ENCODE measurements around the gene SF3B2. TPM values are rescaled to one million over a fixed set of nuclear protein-coding genes. Genes with fewer than 3 reads are reported as not detected.

The SF3B2 gene
- total and polyA plus RNA-seq, 2 donors (not counting 1 experiment from before 2014, with no cell fraction given): 87.7 to 108 TPM

DNA sequence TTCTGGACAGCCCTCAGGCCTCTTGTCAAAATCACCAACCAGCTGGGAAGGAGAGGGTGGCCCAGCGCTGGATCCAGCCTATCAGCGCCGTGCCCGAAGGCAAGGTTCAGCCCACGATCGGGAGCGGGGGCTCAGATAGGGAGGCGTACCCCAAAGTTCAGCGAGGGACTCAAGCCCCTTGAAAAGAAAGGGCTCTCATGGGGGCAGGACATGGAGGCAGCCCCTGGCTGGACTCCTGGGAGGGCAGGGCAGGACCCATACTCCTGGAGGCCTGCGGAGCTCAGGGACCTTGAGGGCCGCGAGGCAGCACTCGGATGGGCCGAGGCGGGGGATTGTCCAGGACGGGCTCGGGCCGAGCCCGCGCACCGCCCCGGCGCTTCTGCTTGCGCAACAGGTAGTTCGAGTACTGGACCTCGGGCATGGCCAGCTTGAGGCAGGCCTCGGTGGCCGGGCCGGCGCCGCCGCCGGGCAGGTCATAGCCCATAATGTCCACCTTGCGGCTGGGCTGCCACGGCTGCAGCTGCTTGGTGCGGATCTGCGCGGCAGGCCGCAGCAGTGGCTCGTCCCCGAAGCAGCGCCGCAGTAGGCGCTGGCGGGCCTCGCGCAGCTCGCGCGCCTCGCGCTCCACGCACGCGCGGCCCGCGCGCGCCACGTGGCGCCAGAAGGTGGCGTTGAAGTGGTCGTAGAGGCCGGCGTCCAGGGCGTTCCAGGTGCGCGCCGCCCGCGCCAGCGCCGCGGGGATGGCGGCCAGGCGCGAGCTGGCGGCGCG lies 9.8 kb upstream of the SF3B2 start:
- TF ChIP-seq EZH2 (IDR thresholded peaks at IDR 0.05; ENCODE audit: low read length, missing control alignments): no peak
- TF ChIP-seq, protein P1, sequence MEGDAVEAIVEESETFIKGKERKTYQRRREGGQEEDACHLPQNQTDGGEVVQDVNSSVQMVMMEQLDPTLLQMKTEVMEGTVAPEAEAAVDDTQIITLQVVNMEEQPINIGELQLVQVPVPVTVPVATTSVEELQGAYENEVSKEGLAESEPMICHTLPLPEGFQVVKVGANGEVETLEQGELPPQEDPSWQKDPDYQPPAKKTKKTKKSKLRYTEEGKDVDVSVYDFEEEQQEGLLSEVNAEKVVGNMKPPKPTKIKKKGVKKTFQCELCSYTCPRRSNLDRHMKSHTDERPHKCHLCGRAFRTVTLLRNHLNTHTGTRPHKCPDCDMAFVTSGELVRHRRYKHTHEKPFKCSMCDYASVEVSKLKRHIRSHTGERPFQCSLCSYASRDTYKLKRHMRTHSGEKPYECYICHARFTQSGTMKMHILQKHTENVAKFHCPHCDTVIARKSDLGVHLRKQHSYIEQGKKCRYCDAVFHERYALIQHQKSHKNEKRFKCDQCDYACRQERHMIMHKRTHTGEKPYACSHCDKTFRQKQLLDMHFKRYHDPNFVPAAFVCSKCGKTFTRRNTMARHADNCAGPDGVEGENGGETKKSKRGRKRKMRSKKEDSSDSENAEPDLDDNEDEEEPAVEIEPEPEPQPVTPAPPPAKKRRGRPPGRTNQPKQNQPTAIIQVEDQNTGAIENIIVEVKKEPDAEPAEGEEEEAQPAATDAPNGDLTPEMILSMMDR (conservative IDR thresholded peaks at IDR 0.05 in 1 of 2, IDR thresholded peaks at IDR 0.05 in 1 of 2; ENCODE audit: low read depth in 1 of 2, low read length in 2 of 2): no peak
- no peaks in the 10 kb centered on the region for H3K79me2 ChIP-seq (ENCODE audit: control insufficient read depth, insufficient read depth, low read length)
- H4K20me1 ChIP-seq (ENCODE audit: control insufficient read depth, extremely low read depth, insufficient read depth, low read length): no peaks in the 10 kb centered on the region
- no peak overlapping the region for H2AFZ ChIP-seq (ENCODE audit: low read length)
- H3K9me3 ChIP-seq (ENCODE audit: control insufficient read depth, insufficient read depth, low read depth, low read length): no peaks in the 10 kb centered on the region
- no peaks in the 10 kb centered on the region for H3K4me1 ChIP-seq (ENCODE audit: control insufficient read depth, extremely low read depth, insufficient read depth, low read length)
- H3K4me2 ChIP-seq (ENCODE audit: extremely low read depth, insufficient read depth, low read length): no peak overlapping the region
- no peak overlapping the region for H3K27ac ChIP-seq (ENCODE audit: insufficient read depth, low read length)
- peaks cover 33% of the 10 kb centered on the region for H3K27me3 ChIP-seq (ENCODE audit: control insufficient read depth, insufficient read depth, low read length)
- H3K9ac ChIP-seq (ENCODE audit: insufficient read depth, low read length): no peak overlapping the region
- H3K36me3 ChIP-seq (ENCODE audit: control insufficient read depth, insufficient read depth, low read length): no peaks in the 10 kb centered on the region
- no peak for DNase-seq (ENCODE audit: low read depth in 2 of 2)
- no peak overlapping the region for H3K4me3 ChIP-seq (replicated peaks in 1 of 4; ENCODE audit: control extremely low read depth in 1 of 4, insufficient read depth in 1 of 4, low read depth in 3 of 4, low read length in 4 of 4)

DNA sequence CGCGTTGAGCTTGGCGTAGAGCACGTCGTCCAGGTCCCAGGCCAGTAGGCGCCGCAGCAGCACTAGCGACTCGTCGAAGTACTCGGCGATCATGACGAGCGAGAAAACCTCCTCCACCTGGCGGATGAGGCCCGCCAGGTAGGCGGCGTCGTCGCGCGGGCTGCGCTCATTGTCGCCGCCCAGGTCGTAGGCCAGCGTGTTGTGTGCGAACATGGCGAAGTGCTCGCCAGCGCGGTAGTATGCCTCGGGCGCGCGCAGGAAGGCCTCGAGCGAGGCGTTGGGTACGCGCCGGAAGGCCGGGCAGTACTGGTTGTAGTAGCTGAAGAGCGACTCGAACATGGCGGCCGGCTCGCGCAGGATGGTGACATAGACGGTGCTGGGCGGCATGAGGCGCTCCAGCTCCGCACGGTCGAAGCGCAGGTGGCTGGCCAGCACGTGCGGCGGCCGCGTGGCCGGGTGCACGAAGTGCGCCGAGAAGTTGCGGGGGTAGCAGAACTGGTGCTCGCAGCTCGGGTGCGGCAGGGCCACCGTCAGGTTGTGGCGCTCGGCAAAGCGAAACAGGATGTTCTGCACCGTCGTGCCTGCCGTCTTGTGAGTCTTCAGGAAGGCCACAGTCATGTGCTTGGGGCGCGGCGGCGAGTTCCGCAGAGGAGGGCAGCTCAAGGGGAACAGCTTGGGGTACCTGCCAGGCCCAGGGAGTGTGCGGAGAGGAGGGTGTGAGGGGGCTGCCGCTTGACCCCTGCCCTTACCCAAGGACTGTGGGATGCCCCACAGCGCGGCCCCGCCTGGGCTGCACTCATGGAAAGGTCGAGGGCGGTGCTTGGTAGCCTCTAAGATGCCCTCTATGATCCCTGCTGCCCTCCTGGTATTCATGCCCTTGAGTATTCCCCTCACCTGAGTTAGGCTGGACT lies 8.9 kb upstream of the SF3B2 start:
- Histone ChIP-seq H3K27ac (ENCODE audit: insufficient read depth, low read length) (no peak overlapping the region), H3K9me3 (ENCODE audit: control insufficient read depth, insufficient read depth, low read depth, low read length) (no peaks in the 10 kb centered on the region), H4K20me1 (ENCODE audit: control insufficient read depth, extremely low read depth, insufficient read depth, low read length) (no peaks in the 10 kb centered on the region), H3K36me3 (ENCODE audit: control insufficient read depth, insufficient read depth, low read length) (no peaks in the 10 kb centered on the region), H2AFZ (ENCODE audit: low read length) (no peak overlapping the region), H3K4me3 (replicated peaks in 1 of 4; ENCODE audit: control extremely low read depth in 1 of 4, insufficient read depth in 1 of 4, low read depth in 3 of 4, low read length in 4 of 4) (no peak overlapping the region), H3K79me2 (ENCODE audit: control insufficient read depth, insufficient read depth, low read length) (no peaks in the 10 kb centered on the region), H3K27me3 (ENCODE audit: control insufficient read depth, insufficient read depth, low read length) (peaks cover 34% of the 10 kb centered on the region), H3K4me1 (ENCODE audit: control insufficient read depth, extremely low read depth, insufficient read depth, low read length) (no peaks in the 10 kb centered on the region), H3K4me2 (ENCODE audit: extremely low read depth, insufficient read depth, low read length) (no peak overlapping the region), H3K9ac (ENCODE audit: insufficient read depth, low read length) (no peak overlapping the region)
- TF ChIP-seq, protein P1 (conservative IDR thresholded peaks at IDR 0.05 in 1 of 2, IDR thresholded peaks at IDR 0.05 in 1 of 2; ENCODE audit: low read depth in 1 of 2, low read length in 2 of 2): no peak
- TF ChIP-seq EZH2 (IDR thresholded peaks at IDR 0.05; ENCODE audit: low read length, missing control alignments): no peak
- DNase-seq (ENCODE audit: low read depth in 2 of 2): no peak

DNA sequence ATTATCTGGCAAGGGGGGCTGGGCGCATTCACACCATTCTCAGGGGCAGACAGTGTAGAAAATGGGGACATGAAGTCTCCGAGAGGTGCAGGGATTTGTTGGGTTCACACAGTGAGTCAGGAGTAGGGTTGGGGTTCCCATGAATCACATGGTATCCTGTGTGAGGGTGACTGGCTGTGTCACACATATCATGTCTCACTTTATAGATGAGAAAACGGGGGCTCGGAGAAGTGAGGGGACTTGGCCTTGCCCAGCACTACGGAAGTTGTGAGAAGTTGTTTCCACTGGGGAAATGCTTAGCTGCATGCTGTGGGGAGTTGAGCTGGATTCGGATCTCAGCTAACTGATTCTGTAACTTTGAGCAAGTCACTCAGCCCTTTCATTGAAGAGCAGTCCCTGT lies 7.4 kb upstream of the SF3B2 start:
- Histone ChIP-seq H3K27me3 (ENCODE audit: control insufficient read depth, insufficient read depth, low read length) (peaks cover 27% of the 10 kb centered on the region), H3K79me2 (ENCODE audit: control insufficient read depth, insufficient read depth, low read length) (no peaks in the 10 kb centered on the region), H3K27ac (ENCODE audit: insufficient read depth, low read length) (no peak overlapping the region), H3K4me1 (ENCODE audit: control insufficient read depth, extremely low read depth, insufficient read depth, low read length) (no peaks in the 10 kb centered on the region), H4K20me1 (ENCODE audit: control insufficient read depth, extremely low read depth, insufficient read depth, low read length) (no peaks in the 10 kb centered on the region), H3K4me3 (replicated peaks in 1 of 4; ENCODE audit: control extremely low read depth in 1 of 4, insufficient read depth in 1 of 4, low read depth in 3 of 4, low read length in 4 of 4) (no peak overlapping the region), H3K36me3 (ENCODE audit: control insufficient read depth, insufficient read depth, low read length) (no peaks in the 10 kb centered on the region), H3K9me3 (ENCODE audit: control insufficient read depth, insufficient read depth, low read depth, low read length) (no peaks in the 10 kb centered on the region), H3K4me2 (ENCODE audit: extremely low read depth, insufficient read depth, low read length) (peak overlapping the region; percentile 23), H3K9ac (ENCODE audit: insufficient read depth, low read length) (no peak overlapping the region), H2AFZ (ENCODE audit: low read length) (no peak overlapping the region)
- no peak for TF ChIP-seq EZH2 (IDR thresholded peaks at IDR 0.05; ENCODE audit: low read length, missing control alignments)
- TF ChIP-seq, protein P1 (conservative IDR thresholded peaks at IDR 0.05 in 1 of 2, IDR thresholded peaks at IDR 0.05 in 1 of 2; ENCODE audit: low read depth in 1 of 2, low read length in 2 of 2): no peak
- no peak for DNase-seq (ENCODE audit: low read depth in 2 of 2)
